Activated CD4-positive, alpha-beta T cell treated with anti-CD3 and anti-CD28 coated beads, Interleukin-2, amount 10 ng/mL, durations not matched to agents 7 days and 5 days (primary cell): ENCODE results near the gene TIMM13. TPM values are rescaled to one million over a fixed set of nuclear protein-coding genes. Genes with fewer than 3 reads are reported as not detected.
"Not testable (repeated sequence)": the region's sequence is repeated elsewhere in the genome, so short reads cannot be mapped to it uniquely, and the experiment has no call there.

Source experiments
- CTCF ChIA-PET: fragments of 350-600 bp; sonication (Branson Sonifier 250); formaldehyde crosslinking; loops from one replicate; lab custom pipeline; 2021; ENCODE audit warnings: antibody characterized with exemption; lab: Charles Lee
- POLR2A ChIA-PET: fragments of 350-600 bp; sonication (Branson Sonifier 250); formaldehyde crosslinking; loops from one replicate; lab custom pipeline; 2021; ENCODE audit warnings: antibody characterized with exemption; lab: Charles Lee
- DNase-seq: peaks from one replicate; pipeline ENCODE4 v3.0.0-alpha.2; 2020
- H3K27ac Mint-ChIP-seq: one replicate; pipeline ENCODE4 v1.8.0; 2021; ENCODE audit warnings: mild to moderate bottlenecking, moderate library complexity, mixed read lengths
- H3K27me3 Mint-ChIP-seq: one replicate; pipeline ENCODE4 v1.8.0; 2021; ENCODE audit warnings: mixed read lengths
- H3K36me3 Mint-ChIP-seq: one replicate; pipeline ENCODE4 v1.8.0; 2021; ENCODE audit warnings: low read depth, mixed read lengths
- H3K4me1 Mint-ChIP-seq: one replicate; pipeline ENCODE4 v1.8.0; 2021; ENCODE audit warnings: mixed read lengths
- H3K4me3 Mint-ChIP-seq: one replicate; pipeline ENCODE4 v1.8.0; 2021; ENCODE audit warnings: mild to moderate bottlenecking, moderate library complexity, mixed read lengths
- H3K9me3 Mint-ChIP-seq: one replicate; pipeline ENCODE4 v1.8.0; 2021; ENCODE audit warnings: mixed read lengths
- total RNA-seq, 2 experiments: library from RNA; stranded (reverse); gene quantifications; one replicate each; pipeline ENCODE4 v1.2.3, GENCODE V29; 2021

Gene TIMM13
- total RNA-seq, 2 experiments from 2014 or later, result 49.0 to 66.4 TPM

GRCh38 chr19:2424686-2425621 is 2.4 kb downstream of the TIMM13 start:
- H3K36me3 Mint-ChIP-seq, result peaks cover 8% of the 10 kb centered on the region
- POLR2A ChIA-PET, result no interaction called here
- DNase-seq, result no peak
- H3K27me3 Mint-ChIP-seq, result no peaks in the 10 kb centered on the region
- H3K27ac Mint-ChIP-seq, result no peak overlapping the region
- no peaks in the 10 kb centered on the region for H3K9me3 Mint-ChIP-seq
- H3K4me1 Mint-ChIP-seq, result peaks cover 12% of the 10 kb centered on the region
- H3K4me3 Mint-ChIP-seq, result no peak overlapping the region
- CTCF ChIA-PET, result no interaction called here

GRCh38 chr19:2423915-2424685 is 3.3 kb downstream of the TIMM13 start:
- H3K4me3 Mint-ChIP-seq, result no peak overlapping the region
- CTCF ChIA-PET, result no interaction called here
- POLR2A ChIA-PET, result no interaction called here

GRCh38 chr19:2423071-2423914 is 4.1 kb downstream of the TIMM13 start:
- H3K27ac Mint-ChIP-seq, result no peak overlapping the region
- no peaks in the 10 kb centered on the region for H3K9me3 Mint-ChIP-seq
- DNase-seq, result no peak
- no peak overlapping the region for H3K4me3 Mint-ChIP-seq
- CTCF ChIA-PET, result interaction anchor here (0.6 to 1.7 kb wide), 3 partner anchors 12 to 107 kb away, joined by 3 to 9 read pairs (median 3); no protein-coding TSS in a partner anchor
- peaks cover 6% of the 10 kb centered on the region for H3K36me3 Mint-ChIP-seq
- H3K4me1 Mint-ChIP-seq, result peaks cover 12% of the 10 kb centered on the region
- no peaks in the 10 kb centered on the region for H3K27me3 Mint-ChIP-seq
- POLR2A ChIA-PET, result interaction anchor here (0.6 kb wide), 1 partner anchor 161 kb away, joined by 3 read pairs; no protein-coding TSS in a partner anchor

More at GRCh38 chr19:2423915-2424685, 3.3 kb downstream of the TIMM13 start:
- DNase-seq, result no peak
- H3K9me3 Mint-ChIP-seq, result no peaks in the 10 kb centered on the region
- peaks cover 8% of the 10 kb centered on the region for H3K36me3 Mint-ChIP-seq
- no peak overlapping the region for H3K27ac Mint-ChIP-seq
- H3K27me3 Mint-ChIP-seq, result no peaks in the 10 kb centered on the region
- peaks cover 12% of the 10 kb centered on the region for H3K4me1 Mint-ChIP-seq

- H3K9me3 Mint-ChIP-seq, result no peaks in the 10 kb centered on the region
- ChIA-PET POLR2A (no interaction called here), CTCF (interaction anchor here (1.7 kb wide), 1 partner anchor 105 kb away, joined by 3 read pairs; no protein-coding TSS in a partner anchor)
- no peak for DNase-seq
- H3K36me3 Mint-ChIP-seq, result peaks cover 5% of the 10 kb centered on the region
- peaks cover 7% of the 10 kb centered on the region for H3K4me1 Mint-ChIP-seq
- no peaks in the 10 kb centered on the region for H3K27me3 Mint-ChIP-seq
- H3K4me3 Mint-ChIP-seq, result no peak overlapping the region
- no peak overlapping the region for H3K27ac Mint-ChIP-seq
These were observed 5.6 kb downstream of the TIMM13 start for GRCh38 chr19:2421581-2422306.

GRCh38 chr19:2420490-2420889 is 6.9 kb downstream of the TIMM13 start:
- ChIA-PET CTCF (interaction anchor here (0.7 kb wide), 2 partner anchors 191 to 944 kb away, joined by 3 to 4 read pairs; no protein-coding TSS in a partner anchor), POLR2A (no interaction called here)
- H3K27me3 Mint-ChIP-seq, result no peaks in the 10 kb centered on the region
- no peaks in the 10 kb centered on the region for H3K9me3 Mint-ChIP-seq
- peaks cover 1% of the 10 kb centered on the region for H3K36me3 Mint-ChIP-seq
- H3K27ac Mint-ChIP-seq, result no peak overlapping the region
- H3K4me1 Mint-ChIP-seq, result no peaks in the 10 kb centered on the region
- DNase-seq, result no peak
- no peak overlapping the region for H3K4me3 Mint-ChIP-seq

- Mint-ChIP-seq H3K4me1 (no peaks in the 10 kb centered on the region), H3K27ac (no peak overlapping the region), H3K36me3 (peaks cover 1% of the 10 kb centered on the region), H3K27me3 (no peaks in the 10 kb centered on the region), H3K9me3 (no peaks in the 10 kb centered on the region), H3K4me3 (no peak overlapping the region)
- POLR2A ChIA-PET, result no interaction called here
- no peak for DNase-seq
- CTCF ChIA-PET, result interaction anchor here (0.7 kb wide), 1 partner anchor 943 kb away, joined by 4 read pairs; no protein-coding TSS in a partner anchor
These were observed 7.6 kb downstream of the TIMM13 start for GRCh38 chr19:2419754-2420153.

GRCh38 chr19:2417881-2418406 is 9.4 kb downstream of the TIMM13 start:
- H3K36me3 Mint-ChIP-seq, result peaks cover 1% of the 10 kb centered on the region
- no peak for DNase-seq
- CTCF ChIA-PET, result no interaction called here
- H3K4me3 Mint-ChIP-seq, result no peak overlapping the region
- POLR2A ChIA-PET, result no interaction called here
- H3K4me1 Mint-ChIP-seq, result no peaks in the 10 kb centered on the region
- peak overlapping the region; percentile 70 for H3K27ac Mint-ChIP-seq
- no peaks in the 10 kb centered on the region for H3K9me3 Mint-ChIP-seq
- no peaks in the 10 kb centered on the region for H3K27me3 Mint-ChIP-seq

GRCh38 chr19:2417436-2417835 is 9.9 kb downstream of the TIMM13 start:
- H3K4me1 Mint-ChIP-seq, H3K9me3 Mint-ChIP-seq, H3K36me3 Mint-ChIP-seq, H3K27ac Mint-ChIP-seq, DNase-seq, POLR2A ChIA-PET, H3K4me3 Mint-ChIP-seq, H3K27me3 Mint-ChIP-seq, CTCF ChIA-PET: not testable (repeated sequence)

GRCh38 chr19:2416321-2417097 is 10.9 kb downstream of the TIMM13 start:
- Mint-ChIP-seq H3K36me3 (peaks cover 1% of the 10 kb centered on the region), H3K4me1 (peaks cover 2% of the 10 kb centered on the region), H3K9me3 (no peaks in the 10 kb centered on the region), H3K27ac (no peak overlapping the region), H3K27me3 (no peaks in the 10 kb centered on the region), H3K4me3 (no peak overlapping the region)
- CTCF ChIA-PET, result no interaction called here
- POLR2A ChIA-PET, result no interaction called here
- DNase-seq, result no peak

- no peak overlapping the region for H3K4me3 Mint-ChIP-seq
- ChIA-PET POLR2A (no interaction called here), CTCF (no interaction called here)
- H3K36me3 Mint-ChIP-seq, result peaks cover 1% of the 10 kb centered on the region
- no peaks in the 10 kb centered on the region for H3K27me3 Mint-ChIP-seq
- H3K4me1 Mint-ChIP-seq, result peaks cover 2% of the 10 kb centered on the region
- no peak for DNase-seq
- H3K27ac Mint-ChIP-seq, result no peak overlapping the region
- H3K9me3 Mint-ChIP-seq, result no peaks in the 10 kb centered on the region
These were observed 11.4 kb downstream of the TIMM13 start for GRCh38 chr19:2415973-2416319.

- ChIA-PET POLR2A (no interaction called here), CTCF (no interaction called here)
- Mint-ChIP-seq H3K36me3 (peaks cover 1% of the 10 kb centered on the region), H3K27ac (no peak overlapping the region), H3K4me1 (peaks cover 2% of the 10 kb centered on the region), H3K4me3 (no peak overlapping the region), H3K9me3 (no peaks in the 10 kb centered on the region), H3K27me3 (no peaks in the 10 kb centered on the region)
- DNase-seq, result no peak
These were observed 12.0 kb downstream of the TIMM13 start for GRCh38 chr19:2415281-2415972.
